HG03025 (cell line): ENCODE measurements around the gene PDZK1.
"Not testable (repeated sequence)": the region's sequence is repeated elsewhere in the genome, so short reads cannot be mapped to it uniquely, and the experiment has no call there.

Source experiments
- ATAC-seq: cut with Tn5 transposase; IDR thresholded peaks from one replicate; pipeline ENCODE4 v1.9.1; 2021; ENCODE audit warnings: mild to moderate bottlenecking, moderate library complexity; ENCODE audit not compliant: unreplicated experiment, low FRiP score

PDZK1 gene

GRCh38 chr1:145707183-145707867, at the start of gene PDZK1:
Gene PDZK1 (minus strand): TSS chr1:145707368. CDS start chr1:145688021, 19,347 bp downstream.
- ATAC-seq, result no peak

GRCh38 chr1:145751491-145752037, 44.4 kb upstream of the PDZK1 start:
- ATAC-seq, result no peak

GRCh38 chr1:145750426-145750825, 43.3 kb upstream of the PDZK1 start:
- ATAC-seq, result no peak

- ATAC-seq, result no peak
These were observed 40.5 kb upstream of the PDZK1 start for GRCh38 chr1:145747398-145748247.

- ATAC-seq, result no peak
These were observed 33.1 kb upstream of the PDZK1 start for GRCh38 chr1:145740269-145740668.

GRCh38 chr1:145736191-145736590, 29.0 kb upstream of the PDZK1 start:
- ATAC-seq, result no peak

GRCh38 chr1:145730900-145731299, 23.7 kb upstream of the PDZK1 start:
- ATAC-seq, result no peak

GRCh38 chr1:145730467-145730866, 23.3 kb upstream of the PDZK1 start:
- ATAC-seq, result no peak

- ATAC-seq, result no peak
These were observed 22.7 kb upstream of the PDZK1 start for GRCh38 chr1:145729666-145730436.

GRCh38 chr1:145729196-145729595, 22.0 kb upstream of the PDZK1 start:
- no peak for ATAC-seq

GRCh38 chr1:145726193-145726592, 19.0 kb upstream of the PDZK1 start:
- ATAC-seq, result not testable (repeated sequence)

GRCh38 chr1:145720878-145721671, 13.9 kb upstream of the PDZK1 start:
- no peak for ATAC-seq

GRCh38 chr1:145720556-145720877, 13.3 kb upstream of the PDZK1 start:
- ATAC-seq, result no peak

- no peak for ATAC-seq
These were observed 12.3 kb upstream of the PDZK1 start, which contains the start of gene CD160 for GRCh38 chr1:145719230-145720079. Gene CD160 (plus strand): TSS chr1:145719499. CDS start chr1:145728328, 8,829 bp downstream.

GRCh38 chr1:145718465-145718864, 11.3 kb upstream of the PDZK1 start:
- not testable (repeated sequence) for ATAC-seq

- ATAC-seq, result no peak
These were observed 10.7 kb upstream of the PDZK1 start for GRCh38 chr1:145717833-145718232.

- ATAC-seq, result no peak
These were observed 9.6 kb upstream of the PDZK1 start for GRCh38 chr1:145716641-145717345.

GRCh38 chr1:145714524-145715111, 7.5 kb upstream of the PDZK1 start:
- ATAC-seq, result no peak
